Aorta (tissue), 5 donors: ENCODE measurements around the gene SLCO2B1. TPM values are rescaled to one million over a fixed set of nuclear protein-coding genes. Genes with fewer than 3 reads are reported as not detected.
A peak's percentile ranks its signal among the peaks of the same experiment; 100 is the strongest.
"Not testable (repeated sequence)": the region's sequence is repeated elsewhere in the genome, so short reads cannot be mapped to it uniquely, and the experiment has no call there.

Experiments used
- ATAC-seq: fragments of 200-7000 bp; cut with Tn5 transposase; one replicate; pipeline ENCODE4 v1.9.1; 2022; ENCODE audit warnings: moderate library complexity; ENCODE audit not compliant: low FRiP score
- DNase-seq, 2 donors: peaks; one replicate each; pipeline ENCODE4 v3.0.0-alpha.2; 2020
- H3K27ac ChIP-seq, 2 donors: one replicate each; pipeline ENCODE4 v1.5.1; 2013; ENCODE audit warnings: low read length in 2 of 2, mild to moderate bottlenecking in 2 of 2, moderate library complexity in 2 of 2, control low read depth in 1 of 2, inconsistent platforms in 1 of 2, low read depth in 1 of 2
- H3K27me3 ChIP-seq, 2 donors: one replicate each; pipeline ENCODE4 v1.6.1; 2013; ENCODE audit warnings: control low read depth in 1 of 2, low read length in 1 of 2, mild to moderate bottlenecking in 1 of 2, moderate library complexity in 1 of 2; ENCODE audit not compliant: insufficient read depth in 2 of 2, control insufficient read depth in 1 of 2
- H3K36me3 ChIP-seq, 2 donors: one replicate each; pipeline ENCODE4 v1.6.1; 2013; ENCODE audit warnings: control low read depth in 1 of 2, low read length in 1 of 2, mild to moderate bottlenecking in 1 of 2; ENCODE audit not compliant: insufficient read depth in 2 of 2, control insufficient read depth in 1 of 2
- H3K4me1 ChIP-seq, 2 donors: one replicate each; pipeline ENCODE4 v1.6.1; 2013; ENCODE audit warnings: low read length in 2 of 2, control low read depth in 1 of 2, mild to moderate bottlenecking in 1 of 2, moderate library complexity in 1 of 2; ENCODE audit not compliant: insufficient read depth in 2 of 2, control insufficient read depth in 1 of 2
- H3K4me3 ChIP-seq, 2 donors: one replicate each; pipeline ENCODE4 v1.5.1; 2013; ENCODE audit warnings: low read length in 2 of 2, control low read depth in 1 of 2, mild to moderate bottlenecking in 1 of 2
- H3K9me3 ChIP-seq: one replicate; pipeline ENCODE4 v1.6.1; 2013; ENCODE audit warnings: mild to moderate bottlenecking, low read length; ENCODE audit not compliant: control insufficient read depth
- WGBS, 2 donors: extraction: QIAGEN DNeasy Blood & Tissue Kit; methylation state at CpG; one replicate each; pipeline ENCODE4 v1.1.7; 2013; 5-methylcytosine and 5-hydroxymethylcytosine counted together
- intact Hi-C, 2 donors: fragments of 100-400 bp; cut with DNase I; formaldehyde crosslinking; loops; one replicate each; pipeline versions ENCODE4 v1.14.2 to v1.15.0; 2022
- long read RNA-seq, 2 donors: library from polyadenylated mRNA; unstranded; transcript quantifications; one replicate each; pipeline ENCODE4 v2.0.0, GENCODE V29; 2020 to 2021
- polyA plus RNA-seq, 2 donors: library from polyadenylated mRNA; stranded (reverse); fragments of 200-250 nt; gene quantifications; one replicate each; pipeline ENCODE4 v1.2.3, GENCODE V29; 2013
- total RNA-seq, 2 donors: library from RNA; stranded (reverse); fragmentation: NEBNext Ultra II Directional; extraction: Animal tissue kit (Norgen Biotek cat#: 25700); gene quantifications; one replicate each; pipeline ENCODE4 v1.2.1, GENCODE V29; 2021
- donor health status: healthy with polysubstance abuse.
- donor health status: Bipolar disorder and iron deficiency.
- donor health status: DM: no; HTN: no; CAD: no.
- donor health status: DM: no; HTN: no; CAD: no.
- donor health status: DM: yes; HTN: yes; CAD: no.

Gene SLCO2B1, protein sequence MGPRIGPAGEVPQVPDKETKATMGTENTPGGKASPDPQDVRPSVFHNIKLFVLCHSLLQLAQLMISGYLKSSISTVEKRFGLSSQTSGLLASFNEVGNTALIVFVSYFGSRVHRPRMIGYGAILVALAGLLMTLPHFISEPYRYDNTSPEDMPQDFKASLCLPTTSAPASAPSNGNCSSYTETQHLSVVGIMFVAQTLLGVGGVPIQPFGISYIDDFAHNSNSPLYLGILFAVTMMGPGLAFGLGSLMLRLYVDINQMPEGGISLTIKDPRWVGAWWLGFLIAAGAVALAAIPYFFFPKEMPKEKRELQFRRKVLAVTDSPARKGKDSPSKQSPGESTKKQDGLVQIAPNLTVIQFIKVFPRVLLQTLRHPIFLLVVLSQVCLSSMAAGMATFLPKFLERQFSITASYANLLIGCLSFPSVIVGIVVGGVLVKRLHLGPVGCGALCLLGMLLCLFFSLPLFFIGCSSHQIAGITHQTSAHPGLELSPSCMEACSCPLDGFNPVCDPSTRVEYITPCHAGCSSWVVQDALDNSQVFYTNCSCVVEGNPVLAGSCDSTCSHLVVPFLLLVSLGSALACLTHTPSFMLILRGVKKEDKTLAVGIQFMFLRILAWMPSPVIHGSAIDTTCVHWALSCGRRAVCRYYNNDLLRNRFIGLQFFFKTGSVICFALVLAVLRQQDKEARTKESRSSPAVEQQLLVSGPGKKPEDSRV
- total RNA-seq = 100 to 1,000 TPM in 1 of 2 donors, 10 to 100 TPM in 1; 82.4 to 144 TPM
- 10 to 100 TPM in 1 of 2 donors, 1 to 10 TPM in 1; 3.3 to 14.1 TPM for polyA plus RNA-seq
- long read RNA-seq, donor 1, full-length matches to known transcripts = 36 of 81 reads
- long read RNA-seq, donor 1, partial matches to known transcripts = 37 of 81 reads
- long read RNA-seq, donor 1, other reads (novel, unspliced or antisense) = 8 of 81 reads
- long read RNA-seq, donor 2, full-length matches to known transcripts = 16 of 47 reads
- long read RNA-seq, donor 2, partial matches to known transcripts = 16 of 47 reads
- long read RNA-seq, donor 2, other reads (novel, unspliced or antisense) = 15 of 47 reads

DNA sequence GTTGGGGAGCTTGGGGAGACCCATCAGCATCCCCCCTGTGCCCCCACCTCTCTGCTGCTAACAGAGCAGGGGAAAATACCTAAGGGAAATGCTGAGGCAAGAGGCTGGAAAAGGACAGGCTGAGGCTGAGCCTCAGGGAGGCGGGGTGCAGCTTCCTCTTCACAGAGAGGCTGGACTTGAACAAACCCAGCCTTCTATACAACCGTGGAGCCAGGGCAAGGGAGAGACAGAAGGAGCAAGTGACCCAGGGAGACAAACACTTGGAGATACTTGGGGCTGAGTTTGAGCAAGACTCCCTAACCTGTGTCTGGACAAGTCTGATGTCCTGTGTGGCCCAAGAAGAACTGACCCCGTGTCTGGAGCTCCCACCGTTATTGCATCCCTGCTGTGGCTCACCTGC is at the start of gene SLCO2B1:
Gene SLCO2B1 (plus strand): TSS at position 229 of the 400 bp plus-strand sequence. CDS start 275 bp downstream, outside the sequence.
- intact Hi-C loops = no loop called here
- Histone ChIP-seq H3K27me3 (no peaks in the 10 kb centered on the region), H3K9me3 (no peaks in the 10 kb centered on the region), H3K36me3 (no peaks in the 10 kb centered on the region), H3K4me1 (no peaks in the 10 kb centered on the region), H3K4me3 (no peak within 1 kb of the TSS), H3K27ac (no peak within 1 kb of the TSS)
- peak in 1 of 2 donors; percentile 66 for DNase-seq
- ATAC-seq = no peak
- 59 to 61% methylated on average over 4 of the region's 4 CpGs for WGBS, 2 donors

DNA sequence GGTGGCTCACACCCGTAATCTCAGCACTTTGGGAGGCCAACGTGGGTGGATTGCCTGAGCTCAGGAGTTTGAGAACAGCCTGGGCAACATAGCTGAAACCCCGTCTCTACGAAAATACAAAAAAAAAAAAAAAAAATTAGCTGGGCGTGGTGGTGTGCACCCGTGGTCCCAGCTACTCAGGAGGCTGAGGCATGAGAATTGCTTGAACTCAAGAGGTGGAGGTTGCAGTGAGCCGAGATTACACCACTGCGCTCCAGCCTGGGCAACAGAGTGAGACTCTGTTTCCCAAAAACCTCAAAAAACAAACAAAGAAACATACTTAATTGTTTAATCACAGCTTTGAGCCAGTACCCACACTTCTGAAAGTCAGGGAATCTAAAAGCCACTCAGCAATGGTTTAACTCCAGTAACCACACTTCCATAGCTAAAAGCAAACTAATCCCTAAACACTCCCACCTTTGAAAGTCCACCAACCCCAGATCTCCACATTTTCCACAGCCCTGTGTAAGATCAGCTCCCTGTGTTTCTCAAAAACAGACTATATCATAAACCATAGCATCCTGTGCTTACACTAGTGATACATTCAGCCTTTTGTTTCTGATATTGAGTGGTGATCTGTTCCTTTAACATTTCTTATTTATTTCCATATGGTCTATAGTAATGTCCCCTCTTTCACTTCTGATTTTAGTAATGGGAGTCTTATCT is 49.3 kb upstream of the SLCO2B1 start:
- Histone ChIP-seq H3K36me3 (no peaks in the 10 kb centered on the region), H3K9me3 (peaks cover 2% of the 10 kb centered on the region), H3K4me3 (no peak overlapping the region), H3K4me1 (no peaks in the 10 kb centered on the region), H3K27me3 (no peaks in the 10 kb centered on the region), H3K27ac (no peak overlapping the region)
- intact Hi-C loops = no loop called here
- DNase-seq (no peak), ATAC-seq (no peak)
- WGBS, 2 donors = 85 to 87% methylated on average over 8 of the region's 8 CpGs

DNA sequence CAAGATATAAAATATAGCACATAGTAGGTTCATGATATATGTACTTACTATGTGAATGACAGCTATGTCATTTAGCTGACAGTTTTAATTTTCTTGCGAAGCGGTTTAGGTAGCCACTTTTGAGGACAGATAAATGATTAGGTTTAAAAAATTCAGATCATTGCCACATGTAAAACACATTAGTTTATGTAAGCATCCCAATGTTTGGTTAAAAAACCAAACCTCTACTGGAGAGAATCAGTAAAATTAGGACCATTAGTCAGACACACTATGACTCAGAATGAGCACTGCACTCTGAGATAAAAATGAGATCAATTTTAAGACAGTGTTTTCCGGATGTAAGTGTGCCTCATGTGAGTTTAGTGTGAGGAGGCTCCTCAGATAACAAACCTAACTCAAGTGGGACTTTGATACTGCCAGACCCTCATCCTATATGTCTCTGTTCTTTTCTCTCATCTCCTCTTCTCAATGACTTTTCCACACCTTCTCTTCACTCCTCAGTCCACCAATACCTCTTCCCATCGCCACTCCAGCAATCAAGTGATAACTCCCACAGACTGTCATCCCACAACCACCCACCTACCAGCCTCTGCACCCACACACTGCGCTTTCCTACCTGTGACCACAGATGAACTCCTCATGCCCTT is 47.4 kb upstream of the SLCO2B1 start:
- intact Hi-C loops = no loop called here
- WGBS, 2 donors = 69 to 80% methylated on average over 5 of the region's 5 CpGs
- H3K36me3 ChIP-seq = no peaks in the 10 kb centered on the region

DNA sequence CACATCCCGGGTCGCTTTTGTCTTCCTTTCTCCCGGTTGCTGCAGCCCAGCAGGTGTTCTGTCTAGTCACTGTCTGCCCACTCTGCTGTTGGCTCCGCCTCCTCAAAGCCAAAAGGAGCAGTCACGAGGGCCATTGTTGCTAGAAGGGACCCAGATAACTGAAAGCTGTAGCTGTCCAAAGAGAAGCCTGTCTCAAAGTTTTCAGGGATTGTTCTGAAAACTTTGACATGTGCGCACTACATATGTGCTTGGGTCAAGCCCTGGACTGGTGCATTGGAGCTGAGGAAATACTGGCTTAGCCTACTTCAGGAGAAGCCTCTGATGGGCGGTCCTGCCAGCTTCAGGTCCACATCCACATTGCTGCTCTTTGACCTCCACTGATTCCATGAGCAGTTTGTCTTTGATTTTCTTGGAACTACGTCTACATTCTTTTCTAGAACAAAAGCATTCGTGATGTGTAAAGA is 45.4 kb upstream of the SLCO2B1 start:
- WGBS, 2 donors = 45 to 51% methylated on average over 9 of the region's 9 CpGs
- Histone ChIP-seq H3K36me3 (no peaks in the 10 kb centered on the region), H3K27me3 (no peaks in the 10 kb centered on the region), H3K4me3 (no peak overlapping the region), H3K27ac (no peak overlapping the region), H3K4me1 (no peaks in the 10 kb centered on the region), H3K9me3 (no peaks in the 10 kb centered on the region)
- no peak for DNase-seq
- intact Hi-C loops = no loop called here
- no peak for ATAC-seq

More for the DNA sequence above, 47.4 kb upstream of the SLCO2B1 start:
- DNase-seq (no peak), ATAC-seq (no peak)
- H3K9me3 ChIP-seq = peaks cover 2% of the 10 kb centered on the region
- no peak overlapping the region for H3K4me3 ChIP-seq
- no peaks in the 10 kb centered on the region for H3K27me3 ChIP-seq
- H3K4me1 ChIP-seq = no peaks in the 10 kb centered on the region
- no peak overlapping the region for H3K27ac ChIP-seq

DNA sequence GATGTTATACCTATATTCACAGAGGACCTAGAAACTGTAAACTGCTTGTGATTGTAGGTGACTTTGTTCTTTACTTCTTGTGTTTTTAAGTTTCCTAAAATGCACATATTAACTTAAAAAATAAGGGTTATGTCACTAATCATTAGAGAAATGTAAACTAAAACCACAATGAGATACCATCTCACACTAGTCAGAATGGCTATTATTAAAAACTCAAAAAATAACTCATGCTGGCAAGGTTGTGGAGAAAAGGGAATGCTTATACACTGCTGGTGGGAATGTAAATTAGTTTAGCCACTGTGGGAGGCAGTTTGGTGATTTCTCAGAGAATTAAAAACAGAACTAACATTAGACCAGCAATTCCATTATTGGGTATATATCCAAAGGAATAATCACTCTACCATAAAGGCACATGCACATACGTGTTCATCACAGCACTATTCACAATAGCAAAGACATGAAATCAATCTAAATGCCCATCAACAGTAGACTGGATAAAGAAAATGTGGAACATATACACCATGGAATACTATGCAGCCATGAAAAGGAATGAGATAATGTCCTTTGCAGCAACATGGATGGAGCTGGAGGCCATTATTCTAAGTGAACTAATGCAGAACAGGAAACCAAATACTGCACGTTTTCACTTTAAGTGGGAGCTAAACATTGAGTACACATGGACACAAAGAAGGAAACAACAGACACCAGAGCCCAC is 44.8 kb upstream of the SLCO2B1 start:
- H3K4me3 ChIP-seq, ATAC-seq, H3K27me3 ChIP-seq, H3K27ac ChIP-seq, DNase-seq, intact Hi-C loops, H3K9me3 ChIP-seq, H3K4me1 ChIP-seq, H3K36me3 ChIP-seq: not testable (repeated sequence)
- WGBS, 2 donors = 70 to 72% methylated on average over 2 of the region's 2 CpGs

DNA sequence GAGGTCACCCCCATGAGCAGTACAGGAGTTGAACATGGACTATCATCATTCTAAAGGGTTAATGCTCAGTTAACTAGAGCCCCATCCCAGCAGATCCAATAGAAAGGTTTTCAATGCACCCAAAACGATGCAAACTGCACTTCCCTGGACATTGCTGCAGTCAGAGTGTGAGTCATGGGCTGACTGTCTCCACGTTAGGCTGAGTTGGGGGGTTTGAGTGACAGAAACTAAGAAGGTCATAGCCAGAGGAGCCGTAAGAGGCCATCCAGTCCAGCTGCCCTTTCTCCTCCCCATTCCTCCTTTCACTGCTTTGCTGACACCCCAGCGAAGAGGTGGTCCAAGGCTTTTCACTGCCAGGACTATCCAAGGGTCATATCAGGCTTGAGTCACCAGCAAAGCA is 43.7 kb upstream of the SLCO2B1 start:
- ATAC-seq (no peak), DNase-seq (no peak)
- H3K4me1 ChIP-seq = no peaks in the 10 kb centered on the region
- 45 to 51% methylated on average over 4 of the region's 4 CpGs for WGBS, 2 donors
- H3K27ac ChIP-seq = no peak overlapping the region
- no peak overlapping the region for H3K4me3 ChIP-seq
- no peaks in the 10 kb centered on the region for H3K36me3 ChIP-seq
- no peaks in the 10 kb centered on the region for H3K27me3 ChIP-seq
- H3K9me3 ChIP-seq = no peaks in the 10 kb centered on the region
- intact Hi-C loops = no loop called here

DNA sequence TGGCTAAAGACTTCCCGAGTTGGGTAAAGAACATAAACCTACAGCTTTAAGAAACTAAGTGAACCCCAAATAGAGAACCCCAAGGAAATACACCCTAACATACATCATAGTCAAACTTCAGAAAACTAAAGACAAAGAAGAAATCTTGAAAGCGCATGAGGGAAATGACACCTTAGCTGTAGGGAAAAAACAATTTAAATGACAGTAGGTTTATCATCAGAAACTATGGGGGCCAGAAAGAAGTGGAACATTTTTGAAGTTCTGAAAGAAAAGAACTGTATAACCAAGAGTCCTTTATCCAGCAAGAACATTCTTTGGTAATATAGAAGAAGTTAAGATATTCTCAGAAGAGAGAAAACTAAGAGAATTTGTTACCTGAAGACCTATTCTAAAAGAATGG is 38.7 kb upstream of the SLCO2B1 start:
- intact Hi-C loops = no loop called here
- H3K27me3 ChIP-seq = no peaks in the 10 kb centered on the region
- 76 to 79% methylated on average over 2 of the region's 2 CpGs for WGBS, 2 donors
- DNase-seq (no peak), ATAC-seq (no peak)
- no peaks in the 10 kb centered on the region for H3K4me1 ChIP-seq
- no peaks in the 10 kb centered on the region for H3K36me3 ChIP-seq
- peaks cover 6% of the 10 kb centered on the region for H3K9me3 ChIP-seq
- H3K27ac ChIP-seq = no peak overlapping the region
- no peak overlapping the region for H3K4me3 ChIP-seq
